BLaER1 treated with 17β-estradiol and CSF1 and Interleukin-3, amounts not matched to agents 10 nM and 100 nM (cell line): ENCODE data around the gene FUT8.

Experiments used
- H3K27ac ChIP-seq, 11 experiments: shearing (Covaris generic); formaldehyde crosslinking; 2 replicates each; pipeline ENCODE4 v1.8.1; 2022
- H3K27me3 ChIP-seq, 11 experiments: shearing (Covaris generic); formaldehyde crosslinking; 2 replicates each; pipeline ENCODE4 v1.8.1; 2022
- H3K36me3 ChIP-seq, 11 experiments: shearing (Covaris generic); formaldehyde crosslinking; 2 replicates each; pipeline ENCODE4 v1.8.1; 2022
- H3K4me1 ChIP-seq, 10 experiments: shearing (Covaris generic); formaldehyde crosslinking; 2 replicates each; pipeline ENCODE4 v1.8.1; 2022
- H3K4me2 ChIP-seq, 11 experiments: shearing (Covaris generic); formaldehyde crosslinking; 2 replicates each; pipeline ENCODE4 v1.8.1; 2022
- H3K4me3 ChIP-seq, 10 experiments: shearing (Covaris generic); formaldehyde crosslinking; 2 replicates each; pipeline ENCODE4 v1.8.1; 2022
- H3K9ac ChIP-seq, 11 experiments: shearing (Covaris generic); formaldehyde crosslinking; 2 replicates each; pipeline ENCODE4 v1.8.1; 2022
- H3K9me3 ChIP-seq, 11 experiments: shearing (Covaris generic); formaldehyde crosslinking; replicated peaks in 1 of 11; 2 replicates each; pipeline ENCODE4 v1.8.1; 2022
- H4K20me1 ChIP-seq, 11 experiments: shearing (Covaris generic); formaldehyde crosslinking; 2 replicates each; pipeline ENCODE4 v1.8.1; 2022
- Cebpa-rat ChIP-seq, 11 experiments: shearing (Covaris generic); IDR thresholded peaks; 2 replicates each; pipeline ENCODE4 v1.8.1; 2022

Gene FUT8

GRCh38 chr14:65413739-65414045 lies 1.2 kb downstream of the FUT8 start:
- H3K27me3 ChIP-seq = no peaks in the 10 kb centered on the region
- no peaks in the 10 kb centered on the region for H3K9me3 ChIP-seq
- H3K9ac ChIP-seq = peak overlapping the region; percentile 82 to 91 (median 86); a peak in 19 of 22 replicates
- peak overlapping the region in 8 of 11 experiments; percentile 83 to 91 (median 85); a peak in 15 of 22 replicates for H3K27ac ChIP-seq
- no peaks in the 10 kb centered on the region for H3K36me3 ChIP-seq
- H3K4me3 ChIP-seq = peak overlapping the region; percentile 78 to 96 (median 85)
- H4K20me1 ChIP-seq = peaks cover 0 to 34% (median 15%) of the 10 kb centered on the region in 11 experiments; a peak in 12 of 22 replicates
- TF ChIP-seq Cebpa-rat (IDR thresholded peaks at IDR 0.05) = no peak
- H3K4me2 ChIP-seq = peak overlapping the region; percentile 82 to 98 (median 89)
- H3K4me1 ChIP-seq = peaks cover 7 to 23% (median 18%) of the 10 kb centered on the region in 10 experiments; a peak in 18 of 20 replicates

- H4K20me1 ChIP-seq = peaks cover 0 to 46% (median 15%) of the 10 kb centered on the region in 11 experiments; a peak in 12 of 22 replicates
These were observed 2.5 kb downstream of the FUT8 start for GRCh38 chr14:65414961-65415589.

GRCh38 chr14:65415613-65416012 lies 3.1 kb downstream of the FUT8 start:
- Histone ChIP-seq H3K27me3 (no peaks in the 10 kb centered on the region), H3K27ac (no peak overlapping the region), H3K36me3 (no peaks in the 10 kb centered on the region), H3K4me2 (no peak overlapping the region), H3K4me3 (no peak overlapping the region), H3K9ac (no peak overlapping the region), H4K20me1 (peaks cover 0 to 47% (median 15%) of the 10 kb centered on the region in 11 experiments; a peak in 12 of 22 replicates), H3K4me1 (peaks cover 7 to 23% (median 18%) of the 10 kb centered on the region in 10 experiments; a peak in 18 of 20 replicates), H3K9me3 (no peaks in the 10 kb centered on the region)
- TF ChIP-seq Cebpa-rat (IDR thresholded peaks at IDR 0.05) = no peak

More at GRCh38 chr14:65414961-65415589, 2.5 kb downstream of the FUT8 start:
- H3K9ac ChIP-seq = no peak overlapping the region; a peak in 1 of 22 replicates
- no peaks in the 10 kb centered on the region for H3K36me3 ChIP-seq
- H3K4me2 ChIP-seq = peak overlapping the region; percentile 1 to 98 (median 86); a peak in 15 of 22 replicates
- H3K9me3 ChIP-seq = no peaks in the 10 kb centered on the region
- no peak overlapping the region for H3K4me3 ChIP-seq
- no peaks in the 10 kb centered on the region for H3K27me3 ChIP-seq
- peaks cover 7 to 23% (median 18%) of the 10 kb centered on the region in 10 experiments; a peak in 18 of 20 replicates for H3K4me1 ChIP-seq
- H3K27ac ChIP-seq = no peak overlapping the region
- TF ChIP-seq Cebpa-rat (IDR thresholded peaks at IDR 0.05) = no peak

- Histone ChIP-seq H3K4me1 (peaks cover 0 to 3% (median 2%) of the 10 kb centered on the region in 10 experiments; a peak in 14 of 20 replicates), H3K36me3 (no peaks in the 10 kb centered on the region; a peak in 1 of 22 replicates), H3K9me3 (no peaks in the 10 kb centered on the region), H3K9ac (no peak overlapping the region), H3K4me2 (no peak overlapping the region), H3K4me3 (no peak overlapping the region), H3K27ac (no peak overlapping the region), H4K20me1 (peaks cover 0 to 54% (median 1%) of the 10 kb centered on the region in 11 experiments; a peak in 11 of 22 replicates), H3K27me3 (no peaks in the 10 kb centered on the region)
- no peak for TF ChIP-seq Cebpa-rat (IDR thresholded peaks at IDR 0.05)
These were observed 7.2 kb downstream of the FUT8 start for GRCh38 chr14:65419593-65420252.

- H3K9ac ChIP-seq = no peak overlapping the region
- no peak overlapping the region for H3K4me2 ChIP-seq
- no peaks in the 10 kb centered on the region for H3K27me3 ChIP-seq
- peaks cover 0 to 4% (median 0%) of the 10 kb centered on the region in 11 experiments; a peak in 2 of 22 replicates for H3K36me3 ChIP-seq
- no peak overlapping the region for H3K27ac ChIP-seq
- H3K9me3 ChIP-seq = no peaks in the 10 kb centered on the region
- H4K20me1 ChIP-seq = peaks cover 0 to 52% (median 0%) of the 10 kb centered on the region in 11 experiments; a peak in 8 of 22 replicates
- no peaks in the 10 kb centered on the region for H3K4me1 ChIP-seq
- TF ChIP-seq Cebpa-rat (IDR thresholded peaks at IDR 0.05) = no peak
- H3K4me3 ChIP-seq = no peak overlapping the region
These were observed 8.9 kb downstream of the FUT8 start for GRCh38 chr14:65421201-65421981.

GRCh38 chr14:65422088-65422834 lies 9.7 kb downstream of the FUT8 start:
- Histone ChIP-seq H4K20me1 (peaks cover 0 to 52% (median 0%) of the 10 kb centered on the region in 11 experiments; a peak in 8 of 22 replicates), H3K4me1 (no peaks in the 10 kb centered on the region), H3K4me2 (no peak overlapping the region), H3K27me3 (no peaks in the 10 kb centered on the region), H3K9me3 (no peaks in the 10 kb centered on the region), H3K9ac (no peak overlapping the region), H3K4me3 (no peak overlapping the region), H3K36me3 (peaks cover 0 to 12% (median 0%) of the 10 kb centered on the region in 11 experiments; a peak in 3 of 22 replicates), H3K27ac (no peak overlapping the region)
- no peak for TF ChIP-seq Cebpa-rat (IDR thresholded peaks at IDR 0.05)

GRCh38 chr14:65423982-65424381 lies 11.5 kb downstream of the FUT8 start:
- TF ChIP-seq Cebpa-rat (IDR thresholded peaks at IDR 0.05) = no peak
- H4K20me1 ChIP-seq = peaks cover 0 to 43% (median 0%) of the 10 kb centered on the region in 11 experiments; a peak in 4 of 22 replicates
- H3K4me3 ChIP-seq = no peak overlapping the region
- H3K36me3 ChIP-seq = peaks cover 0 to 19% (median 0%) of the 10 kb centered on the region in 11 experiments; a peak in 3 of 22 replicates
- no peaks in the 10 kb centered on the region for H3K4me1 ChIP-seq
- no peaks in the 10 kb centered on the region for H3K27me3 ChIP-seq
- H3K27ac ChIP-seq = no peak overlapping the region
- H3K4me2 ChIP-seq = no peak overlapping the region
- no peak overlapping the region for H3K9ac ChIP-seq
- no peaks in the 10 kb centered on the region for H3K9me3 ChIP-seq

- peaks cover 0 to 19% (median 0%) of the 10 kb centered on the region in 11 experiments; a peak in 3 of 22 replicates for H3K36me3 ChIP-seq
- H3K27ac ChIP-seq = no peak overlapping the region
- TF ChIP-seq Cebpa-rat (IDR thresholded peaks at IDR 0.05) = no peak
- H3K4me1 ChIP-seq = no peaks in the 10 kb centered on the region
- H3K9me3 ChIP-seq = no peaks in the 10 kb centered on the region
- no peaks in the 10 kb centered on the region for H3K27me3 ChIP-seq
- H3K4me2 ChIP-seq = no peak overlapping the region
- no peak overlapping the region for H3K4me3 ChIP-seq
- H3K9ac ChIP-seq = no peak overlapping the region
- H4K20me1 ChIP-seq = peaks cover 0 to 45% (median 0%) of the 10 kb centered on the region in 11 experiments; a peak in 3 of 22 replicates
These were observed 12.0 kb downstream of the FUT8 start for GRCh38 chr14:65424531-65424930.
